Esophagus muscularis mucosa (tissue), 4 donors: ENCODE data around the gene GEMIN7. TPM values are rescaled to one million over a fixed set of nuclear protein-coding genes. Genes with fewer than 3 reads are reported as not detected.
A peak's percentile ranks its signal among the peaks of the same experiment; 100 is the strongest.

Experiments used
- DNase-seq: peaks from one replicate; pipeline ENCODE4 v3.0.0-alpha.2; 2017; ENCODE audit errors: extremely low spot score
- H3K27ac ChIP-seq, 4 donors: fragments of 200-600 bp; sonication (generic); replicated peaks in 1 of 4; 1 replicate in 3 of 4; 2 replicates in 1 of 4; pipeline ENCODE4 v1.5.1; 2016 to 2019; ENCODE audit warnings: mild to moderate bottlenecking in 1 of 4
- H3K27me3 ChIP-seq, 4 donors: fragments of 200-600 bp; sonication (generic); one replicate each; pipeline versions ENCODE4 v1.5.1 to v1.6.0; 2016 to 2019
- H3K36me3 ChIP-seq, 4 donors: fragments of 200-600 bp; sonication (generic); one replicate each; pipeline ENCODE4 v1.5.1; 2016 to 2019
- H3K4me1 ChIP-seq, 4 donors: fragments of 200-600 bp; sonication (generic); one replicate each; pipeline ENCODE4 v1.5.1; 2016 to 2019
- H3K4me3 ChIP-seq, 4 donors: fragments of 200-600 bp; sonication (generic); 1 replicate in 2 of 4; 2 replicates in 2 of 4; pipeline ENCODE4 v1.5.1; 2016 to 2019; ENCODE audit warnings: mild to moderate bottlenecking in 4 of 4, moderate library complexity in 1 of 4
- H3K9me3 ChIP-seq, 4 donors: fragments of 200-600 bp; sonication (generic); 1 replicate in 3 of 4; 2 replicates in 1 of 4; pipeline ENCODE4 v1.5.1; 2016 to 2019
- CTCF ChIP-seq, 3 experiments: fragments of 200-600 bp in 2 of 3; fragments of 450-650 bp in 1 of 3; sonication (generic) in 2 of 3; IDR thresholded peaks; one replicate each; pipeline ENCODE4 v1.5.1; 2017 to 2019; ENCODE audit warnings: antibody characterized with exemption in 3 of 3, mild to moderate bottlenecking in 2 of 3, moderate library complexity in 1 of 3
- EP300 ChIP-seq: sonication (generic); formaldehyde crosslinking; IDR thresholded peaks from one replicate; pipeline ENCODE4 v1.6.1; 2017; ENCODE audit warnings: antibody characterized with exemption
- POLR2A ChIP-seq: fragments of 450-650 bp; IDR thresholded peaks from one replicate; pipeline ENCODE4 v1.6.1; 2017; ENCODE audit warnings: antibody characterized with exemption, moderate library complexity, mild to moderate bottlenecking, low read depth
- POLR2AphosphoS5 ChIP-seq, 2 donors: sonication (generic); formaldehyde crosslinking; IDR thresholded peaks; one replicate each; pipeline ENCODE4 v1.6.1; 2017; ENCODE audit warnings: antibody characterized with exemption in 2 of 2
- WGBS: methylation state at CpG from one replicate; pipeline ENCODE4 v1.1.5; 2018; 5-methylcytosine and 5-hydroxymethylcytosine counted together
- intact Hi-C: fragments of 100-400 bp; cut with DNase I; formaldehyde crosslinking; loops from one replicate; pipeline ENCODE4 v1.15.1; 2023
- total RNA-seq, 4 donors: library from RNA; depleted of rRNA; stranded (reverse); fragments of >200 nt; gene quantifications; one replicate each; pipeline versions ENCODE4 v1.1.0 to v1.2.1, GENCODE V29; 2016

Gene GEMIN7
- total RNA-seq, 4 donors from 2014 or later = 12.3 to 19.1 (median 15.3) TPM

- WGBS = 7% methylated on average over 38 of the region's 81 CpGs
- Histone ChIP-seq H3K27me3 (no peaks in the 10 kb centered on the region), H3K4me1 (peaks cover 32 to 49% (median 48%) of the 10 kb centered on the region in 4 donors), H3K27ac (peak within 1 kb of the TSS; percentile 44 to 69 (median 64)), H3K36me3 (peaks cover 0 to 14% (median 10%) of the 10 kb centered on the region in 4 donors), H3K4me3 (peak within 1 kb of the TSS; percentile 54 to 64 (median 56)), H3K9me3 (no peaks in the 10 kb centered on the region)
- intact Hi-C loops = loop anchor here (10.0 kb wide), 1 partner anchor 181 kb away; the partner anchor contains the start of gene TOMM40
- TF ChIP-seq POLR2AphosphoS5 (IDR thresholded peaks at IDR 0.05) (peak; percentile 50 to 54), POLR2A (no peak)
- DNase-seq = no peak
Observed at GRCh38 chr19:45076029-45076850, 2.8 kb upstream of the GEMIN7 start, which contains the start of gene ZNF296. Gene ZNF296 (minus strand): TSS chr19:45076478. CDS start chr19:45076373, 105 bp downstream.

- Histone ChIP-seq H3K4me3 (peak overlapping the region; percentile 54 to 64 (median 56)), H3K9me3 (no peaks in the 10 kb centered on the region), H3K36me3 (peaks cover 0 to 12% (median 8%) of the 10 kb centered on the region in 4 donors), H3K4me1 (peaks cover 33 to 50% (median 49%) of the 10 kb centered on the region in 4 donors), H3K27ac (peak overlapping the region in 2 of 4 donors; percentile 44 to 62), H3K27me3 (no peaks in the 10 kb centered on the region)
- TF ChIP-seq POLR2A (no peak), CTCF (IDR thresholded peaks at IDR 0.05) (no peak), EP300 (no peak), POLR2AphosphoS5 (IDR thresholded peaks at IDR 0.05) (no peak)
- 75% methylated on average over 15 of the region's 15 CpGs for WGBS
- intact Hi-C loops = loop anchor here (10.0 kb wide), 1 partner anchor 182 kb away; the partner anchor contains the start of gene TOMM40
- DNase-seq = no peak
Observed at GRCh38 chr19:45076851-45077730, 2.0 kb upstream of the GEMIN7 start.

- Histone ChIP-seq H3K27ac (peak overlapping the region; percentile 76 to 78 (median 76)), H3K9me3 (no peaks in the 10 kb centered on the region), H3K36me3 (peaks cover 0 to 21% (median 12%) of the 10 kb centered on the region in 4 donors), H3K27me3 (no peaks in the 10 kb centered on the region), H3K4me3 (peak overlapping the region; percentile 72 to 93 (median 82)), H3K4me1 (peaks cover 33 to 50% (median 49%) of the 10 kb centered on the region in 4 donors)
- intact Hi-C loops = loop anchor here (10.0 kb wide), 1 partner anchor 184 kb away; the partner anchor contains the start of gene TOMM40
- 81% methylated on average over 7 of the region's 10 CpGs for WGBS
- DNase-seq = no peak
- TF ChIP-seq EP300 = no peak
- no peak for TF ChIP-seq POLR2A
- TF ChIP-seq POLR2AphosphoS5 (IDR thresholded peaks at IDR 0.05) = no peak
- TF ChIP-seq CTCF (IDR thresholded peaks at IDR 0.05) = no peak
Observed at GRCh38 chr19:45078390-45079062, 534 bp upstream of the GEMIN7 start.

GRCh38 chr19:45079911-45080370 is 881 bp downstream of the GEMIN7 start:
- no peak for DNase-seq
- TF ChIP-seq POLR2A (no peak), EP300 (no peak), CTCF (IDR thresholded peaks at IDR 0.05) (no peak), POLR2AphosphoS5 (IDR thresholded peaks at IDR 0.05) (no peak)
- no peaks in the 10 kb centered on the region for H3K9me3 ChIP-seq
- intact Hi-C loops = loop anchor here (10.0 kb wide), 1 partner anchor 185 kb away; the partner anchor contains the start of gene TOMM40
- peaks cover 33 to 48% (median 47%) of the 10 kb centered on the region in 4 donors for H3K4me1 ChIP-seq
- no peaks in the 10 kb centered on the region for H3K27me3 ChIP-seq
- WGBS = 19% methylated on average over 5 of the region's 6 CpGs
- peaks cover 0 to 29% (median 17%) of the 10 kb centered on the region in 4 donors for H3K36me3 ChIP-seq
- peak overlapping the region; percentile 72 to 93 (median 82) for H3K4me3 ChIP-seq
- peak overlapping the region in 3 of 4 donors; percentile 76 to 78 (median 77) for H3K27ac ChIP-seq
